GM21526 (cell line): ENCODE data around the gene PCDHB9.
"Not testable (repeated sequence)": the region's sequence is repeated elsewhere in the genome, so short reads cannot be mapped to it uniquely, and the experiment has no call there.

Experiments
- ATAC-seq: cut with Tn5 transposase; IDR thresholded peaks from one replicate; pipeline ENCODE4 v1.9.1; 2021; ENCODE audit warnings: moderate library complexity; ENCODE audit not compliant: unreplicated experiment, low FRiP score

PCDHB9 gene

GRCh38 chr5:141234109-141234667, 47.2 kb downstream of the PCDHB9 start:
- ATAC-seq, result no peak

- ATAC-seq, result not testable (repeated sequence)
Measured at GRCh38 chr5:141235922-141236321, 49.0 kb downstream of the PCDHB9 start.

- ATAC-seq, result no peak
Measured at GRCh38 chr5:141236516-141237313, 49.8 kb downstream of the PCDHB9 start.
